Heart left ventricle (tissue), 16 donors: Measurements from ENCODE around the gene E4F1. TPM values are rescaled to one million over a fixed set of nuclear protein-coding genes. Genes with fewer than 3 reads are reported as not detected.

Experiments used
- ATAC-seq, 4 donors: fragments of 200-7000 bp; cut with Tn5 transposase; one replicate each; pipeline ENCODE4 v1.9.1; 2020 to 2022; ENCODE audit warnings: moderate library complexity in 4 of 4, mild to moderate bottlenecking in 3 of 4, moderate number of reproducible peaks in 1 of 4
- DNase-seq, 5 donors: peaks; one replicate each; pipeline ENCODE4 v3.0.0-alpha.2; 2020
- H3K27ac ChIP-seq, 12 donors: fragments of 200-600 bp; sonication (generic) in 4 of 12; one replicate each; pipeline versions ENCODE4 v1.5.0 to v1.8.0; 2016 to 2022; ENCODE audit warnings: mild to moderate bottlenecking in 2 of 12
- H3K27me3 ChIP-seq, 9 donors: fragments of 200-600 bp; sonication (generic) in 2 of 9; one replicate each; pipeline versions ENCODE4 v1.5.1 to v1.8.0; 2016 to 2022; ENCODE audit warnings: mild to moderate bottlenecking in 3 of 9
- H3K36me3 ChIP-seq, 9 donors: fragments of 200-600 bp; sonication (generic) in 2 of 9; one replicate each; pipeline versions ENCODE4 v1.5.0 to v1.8.0; 2018 to 2022; ENCODE audit warnings: mild to moderate bottlenecking in 2 of 9
- H3K4me1 ChIP-seq, 12 donors: fragments of 200-600 bp; sonication (generic) in 4 of 12; one replicate each; pipeline versions ENCODE4 v1.5.0 to v1.8.0; 2016 to 2022; ENCODE audit warnings: mild to moderate bottlenecking in 3 of 12
- H3K4me3 ChIP-seq, 12 donors: fragments of 200-600 bp; sonication (generic) in 4 of 12; one replicate each; pipeline versions ENCODE4 v1.5.0 to v1.8.0; 2017 to 2022; ENCODE audit warnings: mild to moderate bottlenecking in 9 of 12, moderate library complexity in 4 of 12
- H3K9me3 ChIP-seq, 12 donors: fragments of 200-600 bp; sonication (generic) in 4 of 12; one replicate each; pipeline versions ENCODE4 v1.5.0 to v1.8.0; 2016 to 2022; ENCODE audit warnings: mild to moderate bottlenecking in 1 of 12
- CTCF ChIP-seq, 12 donors: fragments of 200-600 bp; sonication (generic) in 4 of 12; IDR thresholded peaks; one replicate each; pipeline versions ENCODE4 v1.5.0 to v1.8.0; 2018 to 2022; ENCODE audit warnings: antibody characterized with exemption in 12 of 12, mild to moderate bottlenecking in 5 of 12
- POLR2A ChIP-seq, 2 donors: fragments of 450-650 bp; IDR thresholded peaks; one replicate each; pipeline ENCODE4 v1.6.1; 2017; ENCODE audit warnings: antibody characterized with exemption in 2 of 2, mild to moderate bottlenecking in 2 of 2, moderate library complexity in 2 of 2
- WGBS, 4 donors: extraction: QIAGEN DNeasy Blood & Tissue Kit in 2 of 4; methylation state at CpG; one replicate each; pipeline versions ENCODE4 v1.1.5 to v1.1.7; 2013 to 2018; 5-methylcytosine and 5-hydroxymethylcytosine counted together
- intact Hi-C, 10 donors: fragments of 100-400 bp; cut with DNase I; formaldehyde crosslinking; loops; one replicate each; pipeline versions ENCODE4 v1.11.1 to v1.14.2; 2022
- long read RNA-seq, 3 donors: library from polyadenylated mRNA; unstranded; transcript quantifications; one replicate each; pipeline ENCODE4 v2.0.0, GENCODE V29; 2020 to 2021
- polyA plus RNA-seq, 2 donors: library from polyadenylated mRNA; stranded (reverse); fragments of 200-250 nt; gene quantifications; one replicate each; pipeline ENCODE4 v1.2.3, GENCODE V29; 2013
- total RNA-seq, 9 donors: library from RNA; depleted of rRNA in 2 of 9; stranded (reverse); fragments of >200 nt in 2 of 9; fragmentation: NEBNext Ultra II Directional in 3 of 9; extraction: Animal tissue kit (Norgen Biotek cat#: 25700) in 3 of 9; gene quantifications; one replicate each; pipeline versions ENCODE4 v1.1.0 to v1.2.4, GENCODE V29; 2016 to 2023
- donor health status: ischemic (EF 13 %, LVEDD 7.1; RV severe dilation, severe dysfunction).
- donor health status: healthy with polysubstance abuse.
- donor health status: DM: no; HTN: yes; CAD: no.
- donor health status: DM: no; HTN: no; CAD: no.
- donor health status: ischemic (EF 25% LVEDD 6.9; RV normal size, moderate dysfunction).
- donor health status: ischemic (EF 25% LVEDD 5.7; RV mildly dilated, moderate dysfunction).
- donor health status: healthy.
- donor health status: DM: yes; HTN: yes; CAD: no.
- donor health status: ischemic (EF 35%, LVEDD 5.7; RV mildly dilated, moderate dysfunction).
- donor health status: nonischemic (EF 11% LVEDD 7.7; RV severe dilation, severe dysfunction).
- donor health status: DM: yes; HTN: yes; CAD: no.
- donor health status: PGD.
- donor health status: ischemic (EF 29% LVEDD 5.4; RV normal size, mild dysfunction).
- donor health status: nonischemic (EF 23%, LVEDD 6.1; RV moderate dilation, normal function).

Gene E4F1
- total RNA-seq (10 to 100 TPM in 8 of 9 donors, 1 to 10 TPM in 1; 8.4 to 27.3 (median 12.7) TPM), polyA plus RNA-seq (10 to 100 TPM; 17.3 to 20.4 TPM)
- long read RNA-seq, donor 1, transcript E4F1-201 (14 exons, 2,573 nt), result major isoform, 21 of 41 reads
- long read RNA-seq, donor 1, partial matches to known transcripts, result 11 of 41 reads
- long read RNA-seq, donor 1, other reads (novel, unspliced or antisense), result 8 of 41 reads
- long read RNA-seq, donor 2, transcript E4F1-201 (14 exons, 2,573 nt), result major isoform, 54 of 109 reads
- long read RNA-seq, donor 2, partial matches to known transcripts, result 9 of 109 reads
- long read RNA-seq, donor 2, other reads (novel, unspliced or antisense), result 46 of 109 reads
- long read RNA-seq, donor 3, transcript E4F1-201 (14 exons, 2,573 nt), result major isoform, 18 of 33 reads
- long read RNA-seq, donor 3, partial matches to known transcripts, result 5 of 33 reads
- long read RNA-seq, donor 3, other reads (novel, unspliced or antisense), result 10 of 33 reads

GRCh38 chr16:2223221-2223941 lies at the start of gene E4F1:
Gene E4F1 (plus strand): TSS chr16:2223591. CDS start chr16:2223614, 23 bp downstream.
- DNase-seq, result peak; percentile 99 to 100 (median 100)
- peak within 1 kb of the TSS; percentile 66 to 100 (median 90) for H3K4me3 ChIP-seq
- ATAC-seq, result peak; percentile 99 to 100 (median 99)
- intact Hi-C loops, result no loop called here
- no peaks in the 10 kb centered on the region for H3K9me3 ChIP-seq
- WGBS, 4 donors, result 0 to 1% (median 1%) methylated on average over 29 to 82 of the region's 82 CpGs
- H3K36me3 ChIP-seq, result peaks cover 0 to 19% (median 2%) of the 10 kb centered on the region in 9 donors
- peak; percentile 39 to 96 for TF ChIP-seq POLR2A (IDR thresholded peaks at IDR 0.05)
- TF ChIP-seq CTCF (IDR thresholded peaks at IDR 0.05), result peak in 5 of 12 donors; percentile 7 to 39 (median 16)
- H3K27me3 ChIP-seq, result no peaks in the 10 kb centered on the region
- peaks cover 0 to 31% (median 17%) of the 10 kb centered on the region in 12 donors for H3K4me1 ChIP-seq
- H3K27ac ChIP-seq, result peak within 1 kb of the TSS in 11 of 12 donors; percentile 72 to 94 (median 86)

- Histone ChIP-seq H3K4me3 (no peak overlapping the region), H3K27me3 (no peaks in the 10 kb centered on the region), H3K4me1 (peaks cover 0 to 7% (median 0%) of the 10 kb centered on the region in 12 donors), H3K27ac (no peak overlapping the region), H3K36me3 (peaks cover 0 to 77% (median 55%) of the 10 kb centered on the region in 9 donors), H3K9me3 (no peaks in the 10 kb centered on the region)
- no peak for TF ChIP-seq POLR2A (IDR thresholded peaks at IDR 0.05)
- TF ChIP-seq CTCF (IDR thresholded peaks at IDR 0.05), result no peak
- intact Hi-C loops, result no loop called here
- no peak for ATAC-seq
- DNase-seq, result no peak
- WGBS, 4 donors, result 94 to 100% (median 95%) methylated on average over 2 to 4 of the region's 4 CpGs
These were observed 49.5 kb upstream of the E4F1 start for GRCh38 chr16:2173916-2174315.

- ATAC-seq (no peak), DNase-seq (no peak)
- Histone ChIP-seq H3K27me3 (no peaks in the 10 kb centered on the region), H3K4me1 (peaks cover 0 to 4% (median 0%) of the 10 kb centered on the region in 12 donors), H3K4me3 (no peak overlapping the region), H3K27ac (no peak overlapping the region), H3K36me3 (peaks cover 0 to 74% (median 55%) of the 10 kb centered on the region in 9 donors), H3K9me3 (no peaks in the 10 kb centered on the region)
- intact Hi-C loops, result no loop called here
- WGBS, 4 donors, result 85 to 92% (median 89%) methylated on average over 17 to 21 of the region's 21 CpGs
- no peak for TF ChIP-seq POLR2A (IDR thresholded peaks at IDR 0.05)
- no peak for TF ChIP-seq CTCF (IDR thresholded peaks at IDR 0.05)
These were observed 48.8 kb upstream of the E4F1 start for GRCh38 chr16:2174396-2175131.
